ENCODE results near the gene CBLL2. TPM values are rescaled to one million over a fixed set of nuclear protein-coding genes. Genes with fewer than 3 reads are reported as not detected.

CBLL2 gene, protein sequence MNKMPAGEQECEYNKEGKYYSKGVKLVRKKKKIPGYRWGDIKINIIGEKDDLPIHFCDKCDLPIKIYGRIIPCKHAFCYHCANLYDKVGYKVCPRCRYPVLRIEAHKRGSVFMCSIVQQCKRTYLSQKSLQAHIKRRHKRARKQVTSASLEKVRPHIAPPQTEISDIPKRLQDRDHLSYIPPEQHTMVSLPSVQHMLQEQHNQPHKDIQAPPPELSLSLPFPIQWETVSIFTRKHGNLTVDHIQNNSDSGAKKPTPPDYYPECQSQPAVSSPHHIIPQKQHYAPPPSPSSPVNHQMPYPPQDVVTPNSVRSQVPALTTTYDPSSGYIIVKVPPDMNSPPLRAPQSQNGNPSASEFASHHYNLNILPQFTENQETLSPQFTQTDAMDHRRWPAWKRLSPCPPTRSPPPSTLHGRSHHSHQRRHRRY
- total RNA-seq: not detected in 2 replicates

DNA sequence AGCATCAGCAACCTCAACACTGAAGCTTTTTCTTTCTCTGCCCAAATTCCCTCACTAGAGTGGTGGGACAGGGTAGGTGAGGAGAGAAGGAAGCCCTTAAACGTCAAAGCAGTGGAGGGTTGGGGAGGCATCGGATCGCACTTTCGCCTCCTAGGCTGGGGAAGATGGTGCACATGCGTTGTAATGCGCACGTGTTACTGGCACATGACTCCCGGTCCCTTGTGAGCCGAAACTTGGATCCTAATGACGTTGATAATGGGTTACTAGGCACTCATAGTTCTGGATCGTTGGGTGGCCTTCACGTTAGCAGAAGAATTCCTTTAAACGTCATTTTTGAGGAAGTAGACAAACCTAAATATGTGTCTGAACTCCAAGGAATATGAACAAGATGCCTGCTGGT lies at the start of gene CBLL2:
CBLL2 (plus strand) TSS at position 301 of the 400 bp plus-strand sequence; CDS start at position 380, 79 bp downstream.

Other genes with a start within 250 kb of the CBLL2 start
- gene PHEX, start 240.6 kb upstream of the CBLL2 start, total RNA-seq: 0.34 and 0.40 TPM in 2 replicates